Testis (tissue), 3 donors: Measurements from ENCODE around the gene SCARB1. TPM values are rescaled to one million over a fixed set of nuclear protein-coding genes. Genes with fewer than 3 reads are reported as not detected.

Experiments used
- DNase-seq: peaks from one replicate; pipeline ENCODE4 v3.0.0-alpha.2; 2019
- H3K27ac ChIP-seq, 2 donors: fragments of 200-600 bp; sonication (generic); one replicate each; pipeline ENCODE4 v1.5.1; 2019
- H3K27me3 ChIP-seq: fragments of 200-600 bp; sonication (generic); one replicate; pipeline ENCODE4 v1.5.1; 2019
- H3K36me3 ChIP-seq: fragments of 200-600 bp; sonication (generic); one replicate; pipeline ENCODE4 v1.5.1; 2017; ENCODE audit warnings: low read depth; ENCODE audit errors: missing control alignments
- H3K4me1 ChIP-seq: fragments of 200-600 bp; sonication (generic); one replicate; pipeline ENCODE4 v1.5.1; 2019
- H3K4me3 ChIP-seq, 2 donors: fragments of 200-600 bp; sonication (generic); one replicate each; pipeline ENCODE4 v1.5.1; 2017 to 2019
- H3K9me3 ChIP-seq: fragments of 200-600 bp; sonication (generic); one replicate; pipeline ENCODE4 v1.5.1; 2017
- CTCF ChIP-seq, 3 experiments: fragments of 450-650 bp in 2 of 3; fragments of 200-600 bp in 1 of 3; sonication (generic) in 1 of 3; IDR thresholded peaks; one replicate each; pipeline ENCODE4 v1.5.1; 2016 to 2019; ENCODE audit warnings: antibody characterized with exemption in 3 of 3, mild to moderate bottlenecking in 2 of 3, moderate library complexity in 1 of 3
- POLR2A ChIP-seq: fragments of 450-650 bp; IDR thresholded peaks from one replicate; pipeline ENCODE4 v1.6.1; 2017; ENCODE audit warnings: antibody characterized with exemption, mild to moderate bottlenecking, moderate library complexity
- WGBS, 2 donors: methylation state at CpG; one replicate each; pipeline ENCODE4 v1.1.5; 2018; 5-methylcytosine and 5-hydroxymethylcytosine counted together
- intact Hi-C: fragments of 100-400 bp; cut with DNase I; formaldehyde crosslinking; loops from one replicate; pipeline ENCODE4 v1.15.1; 2023; ENCODE audit warnings: low total_unique reads
- polyA plus RNA-seq: library from polyadenylated mRNA; stranded (reverse); fragments of 350-450 nt; fragmentation: Illumina TruSeq; extraction: RNeasy Lipid Tissue Mini Kit (QIAGEN cat#74804); gene quantifications from one replicate; pipeline ENCODE4 v1.2.3, GENCODE V29; 2014; ENCODE audit warnings: low read depth, low replicate concordance; ENCODE audit not compliant: insufficient read depth
- total RNA-seq, 2 donors: library from RNA; depleted of rRNA; stranded (reverse); fragments of >200 nt; gene quantifications; one replicate each; pipeline ENCODE4 v1.2.3, GENCODE V29; 2016

Gene SCARB1
- total and polyA plus RNA-seq, 3 donors from 2014 or later, result 46.9 to 116 (median 73.6) TPM

DNA sequence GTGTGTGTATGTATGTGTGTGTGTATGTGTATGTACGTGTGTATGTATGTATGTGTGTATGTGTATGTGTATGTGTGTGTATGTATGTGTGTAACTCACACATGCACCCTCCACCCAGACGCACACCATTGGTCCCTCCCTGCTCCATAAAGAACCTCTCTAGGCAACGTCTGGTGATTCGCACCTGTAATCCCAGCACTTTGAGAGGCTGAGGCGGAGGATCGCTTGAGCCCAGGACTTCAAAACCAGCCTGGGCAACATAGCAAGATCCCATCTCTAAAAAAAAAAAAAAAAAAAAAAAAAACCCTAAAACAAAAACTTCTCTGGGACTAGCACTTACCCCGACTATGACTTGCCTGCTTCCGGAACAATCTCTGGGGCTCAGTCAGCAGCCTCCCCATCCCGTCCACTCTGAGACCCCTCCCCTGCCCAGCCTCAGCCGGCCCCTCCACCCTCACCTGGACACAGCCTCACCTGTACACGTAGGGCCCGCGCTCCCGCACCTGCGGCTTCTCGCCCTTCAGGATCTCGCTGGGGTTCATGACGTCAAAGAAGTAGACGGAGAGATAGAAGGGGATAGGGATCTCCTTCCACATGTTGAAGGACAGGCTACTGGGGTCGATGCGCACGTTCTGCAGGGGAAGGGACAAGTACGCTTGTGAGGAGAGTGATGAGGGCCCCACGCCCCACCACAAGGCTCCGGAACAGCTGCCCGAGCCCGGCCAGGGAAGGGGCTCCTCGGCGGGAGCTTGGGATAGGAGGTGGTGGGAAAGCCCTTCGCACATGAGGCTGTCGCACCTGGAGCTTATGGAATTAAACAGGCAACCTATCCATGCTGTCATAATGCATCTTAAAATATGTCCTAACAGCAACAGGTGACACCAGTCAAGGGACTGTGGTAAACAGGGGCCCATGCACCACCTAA is 46.3 kb downstream of the SCARB1 start:
- TF ChIP-seq POLR2A (no peak), CTCF (IDR thresholded peaks at IDR 0.05) (no peak)
- intact Hi-C loops, result no loop called here
- no peaks in the 10 kb centered on the region for H3K36me3 ChIP-seq
- no peaks in the 10 kb centered on the region for H3K9me3 ChIP-seq
- no peak overlapping the region for H3K4me3 ChIP-seq
- no peak overlapping the region for H3K27ac ChIP-seq
- no peak for DNase-seq
- no peaks in the 10 kb centered on the region for H3K27me3 ChIP-seq
- H3K4me1 ChIP-seq, result peaks cover 10% of the 10 kb centered on the region
- 95 to 96% methylated on average over 30 to 31 of the region's 31 CpGs for WGBS, 2 donors

GRCh38 chr12:124816295-124816854 is 47.3 kb downstream of the SCARB1 start:
- H3K27ac ChIP-seq, result peak overlapping the region in 1 of 2 donors; percentile 41
- intact Hi-C loops, result no loop called here
- H3K4me1 ChIP-seq, result peaks cover 10% of the 10 kb centered on the region
- 52 to 68% methylated on average over 11 to 15 of the region's 15 CpGs for WGBS, 2 donors
- H3K4me3 ChIP-seq, result no peak overlapping the region
- TF ChIP-seq CTCF (IDR thresholded peaks at IDR 0.05) (no peak), POLR2A (no peak)
- peak; percentile 60 for DNase-seq
- no peaks in the 10 kb centered on the region for H3K27me3 ChIP-seq
- no peaks in the 10 kb centered on the region for H3K9me3 ChIP-seq
- H3K36me3 ChIP-seq, result no peaks in the 10 kb centered on the region

DNA sequence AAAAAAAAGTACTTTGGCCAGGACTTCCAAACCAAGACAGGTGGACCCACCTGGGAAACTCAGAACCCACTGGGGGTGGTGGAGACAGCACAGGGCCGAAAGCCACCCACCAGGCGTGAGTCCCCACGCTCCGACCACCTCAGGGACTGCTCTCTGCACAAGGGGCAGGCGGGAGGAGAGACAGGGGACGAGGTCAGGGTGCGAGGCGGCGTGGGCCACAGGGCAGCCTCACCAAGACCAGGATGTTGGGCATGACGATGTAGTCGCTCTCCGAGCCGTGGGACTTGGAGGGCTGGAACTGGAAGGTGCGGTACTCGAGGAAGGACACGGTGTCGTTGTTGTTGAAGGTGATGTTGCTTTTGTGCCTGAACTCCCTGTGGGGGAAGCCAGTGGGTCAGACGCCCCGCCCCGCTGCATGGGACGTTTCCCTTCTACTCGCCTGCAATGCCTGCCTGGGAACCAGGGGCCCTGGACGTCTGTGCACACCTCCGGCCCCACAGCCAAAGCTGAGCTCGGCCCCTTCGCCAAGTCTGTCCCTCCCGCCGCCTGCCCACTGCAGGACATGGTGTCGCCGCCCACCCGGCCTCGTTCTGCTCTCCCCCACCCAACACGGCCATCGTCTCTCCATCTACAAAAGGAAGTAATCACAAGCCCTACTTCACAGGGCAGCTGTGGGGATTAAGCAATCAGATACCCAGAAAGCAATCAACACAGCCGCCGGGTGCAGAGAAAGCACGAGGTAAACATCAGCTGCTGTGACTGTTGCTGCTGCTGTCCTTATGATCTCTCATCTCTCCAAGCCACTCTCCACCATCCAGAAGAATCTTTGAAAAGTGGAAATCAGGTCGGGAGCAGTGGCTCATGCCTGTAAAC is 48.7 kb downstream of the SCARB1 start:
- no peak for TF ChIP-seq CTCF (IDR thresholded peaks at IDR 0.05)
- TF ChIP-seq POLR2A, result no peak
- WGBS, 2 donors, result 80 to 88% methylated on average over 38 of the region's 38 CpGs
- Histone ChIP-seq H3K27me3 (no peaks in the 10 kb centered on the region), H3K4me3 (no peak overlapping the region), H3K9me3 (no peaks in the 10 kb centered on the region), H3K4me1 (peaks cover 10% of the 10 kb centered on the region), H3K27ac (no peak overlapping the region), H3K36me3 (no peaks in the 10 kb centered on the region)
- peak; percentile 37 for DNase-seq
- intact Hi-C loops, result no loop called here

- H3K36me3 ChIP-seq, result no peaks in the 10 kb centered on the region
- DNase-seq, result no peak
Measured at GRCh38 chr12:124813782-124814181, 49.9 kb downstream of the SCARB1 start.

More at GRCh38 chr12:124813782-124814181, 49.9 kb downstream of the SCARB1 start:
- intact Hi-C loops, result no loop called here
- Histone ChIP-seq H3K4me3 (no peak overlapping the region), H3K9me3 (no peaks in the 10 kb centered on the region), H3K4me1 (peaks cover 10% of the 10 kb centered on the region), H3K27me3 (no peaks in the 10 kb centered on the region), H3K27ac (no peak overlapping the region)
- 88 to 92% methylated on average over 3 of the region's 3 CpGs for WGBS, 2 donors
- no peak for TF ChIP-seq CTCF (IDR thresholded peaks at IDR 0.05)
- TF ChIP-seq POLR2A, result no peak
